Stimulated activated CD4-positive, alpha-beta T cell treated with anti-CD3 and anti-CD28 coated beads, TNF-alpha, amount 100 ng/mL, for 4 hours (primary cell): ENCODE measurements around the gene MYO10.

Source experiments
- DNase-seq, 3 experiments: peaks; one replicate each; pipeline ENCODE4 v3.0.0-alpha.2; 2020; ENCODE audit warnings: low read depth in 3 of 3

The MYO10 gene

DNA sequence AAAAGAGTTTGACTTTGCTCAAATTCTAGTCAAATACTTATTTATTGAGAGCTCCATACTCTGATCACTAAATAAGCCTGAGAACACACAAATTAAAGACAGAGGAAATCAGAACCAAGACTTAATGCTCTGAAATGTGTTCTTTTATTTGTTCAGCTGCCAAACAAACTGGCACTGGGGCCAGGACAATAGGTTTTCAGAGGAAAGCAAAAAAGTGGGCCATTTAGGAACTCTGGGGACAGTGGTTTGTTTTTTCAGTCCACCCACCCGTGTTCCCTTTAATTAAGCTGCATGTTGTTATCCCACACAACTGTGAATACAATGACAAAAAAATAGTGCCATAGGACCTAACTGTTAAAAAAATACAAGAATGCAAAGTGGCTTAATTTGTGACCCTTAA lies 223.9 kb downstream of the MYO10 start:
- no peak for DNase-seq

GRCh38 chr5:16709691-16710433 lies 226.2 kb downstream of the MYO10 start:
- DNase-seq, result no peak

GRCh38 chr5:16707869-16708192 lies 228.3 kb downstream of the MYO10 start:
- DNase-seq, result no peak

- DNase-seq, result no peak
Observed at GRCh38 chr5:16707168-16707868, 228.8 kb downstream of the MYO10 start.

DNA sequence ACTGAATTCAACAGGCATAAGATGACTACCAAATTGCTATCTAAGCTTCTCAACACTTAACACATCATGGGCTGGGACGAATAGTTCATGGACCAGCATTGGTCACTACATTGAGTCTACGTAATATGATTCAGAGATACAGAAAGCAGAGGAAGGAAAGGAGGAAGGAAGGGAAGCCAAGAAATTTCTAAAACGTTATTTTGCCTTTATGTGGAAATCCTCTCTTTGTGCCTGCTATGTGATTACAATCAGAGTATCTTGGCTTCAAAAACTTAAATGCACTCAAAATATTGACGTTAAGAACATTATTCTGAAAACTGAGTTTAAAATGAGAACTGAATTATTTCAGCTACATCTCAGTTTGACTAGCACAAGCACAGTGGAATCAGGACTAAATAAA lies 231.1 kb downstream of the MYO10 start:
- DNase-seq, result no peak

- DNase-seq, result no peak
Observed at GRCh38 chr5:16702964-16703363, 233.1 kb downstream of the MYO10 start.

- DNase-seq, result no peak
Observed at GRCh38 chr5:16701134-16702099, 234.7 kb downstream of the MYO10 start.

- DNase-seq, result no peak
Observed at GRCh38 chr5:16700081-16700480, 236.0 kb downstream of the MYO10 start.

DNA sequence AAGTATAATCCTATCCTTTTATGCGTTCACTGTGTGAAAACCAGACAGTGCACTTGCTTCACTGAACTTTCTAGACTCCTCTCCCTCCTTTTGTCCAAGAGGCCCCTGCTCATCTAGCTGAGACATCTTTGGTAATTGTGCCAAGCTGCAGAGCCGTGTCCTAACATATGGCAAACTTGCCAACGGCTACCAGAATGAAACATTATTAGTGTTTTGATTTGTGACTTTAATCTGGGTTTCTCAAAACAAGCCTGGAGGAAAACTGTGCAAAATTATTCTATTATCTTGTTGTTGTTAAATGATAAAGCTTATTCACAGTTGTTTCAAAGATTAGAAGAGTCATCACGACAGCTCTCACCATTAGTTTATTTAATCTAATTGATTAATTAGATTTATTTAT lies 240.3 kb downstream of the MYO10 start:
- no peak for DNase-seq

GRCh38 chr5:16693879-16694278 lies 242.2 kb downstream of the MYO10 start:
- no peak for DNase-seq

DNA sequence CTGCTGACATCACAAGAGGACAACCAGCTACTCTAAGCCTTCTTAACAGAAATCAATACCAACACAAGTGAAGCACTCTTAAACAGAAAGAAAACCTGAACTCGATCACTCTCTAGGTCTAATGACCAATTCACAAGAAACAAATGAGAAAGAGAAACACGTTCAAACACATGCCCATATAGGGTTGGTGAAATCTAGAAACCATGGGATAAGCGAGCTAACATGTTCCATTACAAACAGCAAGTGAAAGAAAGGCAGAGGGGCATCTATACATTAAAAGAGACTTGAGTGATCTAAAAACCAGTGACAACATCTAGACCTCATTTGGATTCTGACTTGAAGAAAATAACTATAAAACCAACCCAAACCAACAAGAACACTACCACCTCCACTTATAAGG lies 244.4 kb downstream of the MYO10 start:
- DNase-seq, result no peak

DNA sequence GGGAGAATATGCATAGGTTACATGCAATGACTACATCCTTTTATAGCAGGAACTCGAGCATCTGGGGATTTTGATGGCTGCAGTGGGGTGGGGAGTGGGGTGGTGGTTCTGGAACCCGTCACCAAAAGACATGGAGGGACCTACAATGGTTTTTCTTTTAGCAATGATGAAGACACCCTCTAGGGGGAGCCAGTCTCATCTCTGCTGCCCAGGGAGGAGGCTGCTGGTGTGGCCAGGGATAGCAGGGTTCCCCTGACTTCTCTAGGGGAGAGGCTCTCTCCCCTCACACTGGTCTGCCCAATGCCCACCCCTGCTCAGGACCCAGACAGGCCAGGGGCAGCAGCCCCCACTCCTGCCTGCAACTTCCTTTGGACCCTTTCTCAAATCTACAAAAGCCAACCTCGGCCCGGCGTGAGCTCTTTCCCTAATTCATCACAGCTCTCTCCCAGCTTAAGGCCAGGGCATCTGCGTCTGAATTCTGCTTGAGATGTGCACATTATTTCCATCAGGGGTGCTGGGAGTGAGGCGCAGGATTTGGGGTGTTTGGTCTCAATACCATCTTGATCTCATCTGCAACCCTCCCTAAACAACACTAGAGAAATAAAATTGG lies 245.7 kb downstream of the MYO10 start:
- no peak for DNase-seq

GRCh38 chr5:16687898-16688297 lies 248.2 kb downstream of the MYO10 start:
- DNase-seq, result no peak

DNA sequence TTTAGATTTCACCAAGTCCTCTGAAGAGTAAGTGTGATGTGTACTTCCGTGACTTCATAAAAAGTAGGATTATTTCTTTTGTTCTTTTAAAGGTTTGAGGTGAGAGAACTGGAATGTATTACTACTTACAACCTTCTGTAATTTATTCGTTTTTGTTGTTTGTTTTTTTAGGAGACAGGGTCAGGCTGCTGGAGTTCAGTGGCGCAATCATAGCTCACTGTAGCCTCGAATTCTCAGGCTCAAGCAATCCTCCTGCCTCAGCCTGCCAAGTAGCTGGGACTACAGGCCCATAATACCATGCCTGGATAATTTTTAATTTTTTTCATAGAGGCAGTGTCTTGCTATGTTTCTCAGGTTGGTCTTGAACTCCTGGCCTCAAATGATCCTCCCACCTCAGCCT lies 251.0 kb downstream of the MYO10 start:
- no peak for DNase-seq

DNA sequence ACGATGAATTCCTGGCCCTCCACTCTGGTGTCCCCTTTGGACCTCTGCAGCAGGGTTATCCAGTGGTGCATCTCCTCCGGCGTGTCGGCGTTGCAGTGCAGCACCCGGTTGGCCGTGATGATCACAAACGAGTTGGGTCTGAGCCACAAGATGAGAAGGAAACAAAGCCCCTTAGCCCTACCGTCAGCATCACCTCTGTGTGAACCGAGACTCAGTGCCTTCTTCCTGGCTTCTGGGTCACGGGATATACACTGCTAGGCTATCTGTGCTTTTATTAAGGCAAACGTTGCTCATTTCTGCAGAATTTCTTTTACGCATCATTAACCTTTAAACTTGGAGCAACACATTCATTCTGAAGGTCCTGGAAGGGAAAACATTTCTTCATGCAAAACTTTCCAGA lies 254.2 kb downstream of the MYO10 start:
- DNase-seq, result no peak

GRCh38 chr5:16679863-16680262 lies 256.2 kb downstream of the MYO10 start:
- DNase-seq, result no peak

DNA sequence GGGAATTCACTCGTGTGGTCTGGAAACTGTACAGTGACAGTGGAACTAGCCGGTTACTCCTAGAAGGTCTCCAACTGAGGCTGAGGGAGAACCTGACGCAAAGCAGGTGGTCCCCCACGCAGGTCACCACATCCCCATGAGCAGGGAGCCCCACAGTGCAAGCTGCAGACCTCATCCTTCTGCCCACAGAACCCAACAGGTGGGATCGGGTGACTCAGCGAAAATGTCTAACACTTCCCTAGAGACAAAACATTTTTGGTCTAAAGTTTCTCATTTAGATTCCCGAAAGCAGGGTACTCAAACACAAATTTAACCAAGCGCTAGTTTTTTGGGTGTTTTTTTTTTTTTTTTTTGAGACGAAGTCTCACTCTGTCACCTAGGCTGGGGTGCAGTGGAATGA lies 256.9 kb downstream of the MYO10 start:
- no peak for DNase-seq

GRCh38 chr5:16675806-16676205 lies 260.3 kb downstream of the MYO10 start:
- DNase-seq, result no peak

DNA sequence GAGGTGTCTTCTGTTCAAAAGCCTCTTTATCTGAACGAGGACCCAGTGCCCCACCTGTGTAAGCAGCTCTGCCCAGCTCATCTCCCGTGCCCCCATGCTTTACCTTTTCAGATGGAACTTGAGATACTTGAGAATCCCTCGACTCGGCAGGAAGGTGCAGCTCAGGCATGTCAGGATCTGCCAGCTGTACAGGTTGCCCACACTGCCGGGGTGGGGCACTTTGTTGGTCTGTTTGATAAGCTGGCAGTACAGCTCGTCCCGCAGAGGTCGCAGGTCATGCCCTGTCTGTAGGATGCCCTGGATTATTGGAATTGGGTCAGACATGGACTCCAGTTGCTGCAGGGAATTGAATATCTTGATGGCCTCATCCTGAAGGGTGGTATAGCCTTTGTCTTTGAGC lies 261.3 kb downstream of the MYO10 start:
- DNase-seq, result no peak

DNA sequence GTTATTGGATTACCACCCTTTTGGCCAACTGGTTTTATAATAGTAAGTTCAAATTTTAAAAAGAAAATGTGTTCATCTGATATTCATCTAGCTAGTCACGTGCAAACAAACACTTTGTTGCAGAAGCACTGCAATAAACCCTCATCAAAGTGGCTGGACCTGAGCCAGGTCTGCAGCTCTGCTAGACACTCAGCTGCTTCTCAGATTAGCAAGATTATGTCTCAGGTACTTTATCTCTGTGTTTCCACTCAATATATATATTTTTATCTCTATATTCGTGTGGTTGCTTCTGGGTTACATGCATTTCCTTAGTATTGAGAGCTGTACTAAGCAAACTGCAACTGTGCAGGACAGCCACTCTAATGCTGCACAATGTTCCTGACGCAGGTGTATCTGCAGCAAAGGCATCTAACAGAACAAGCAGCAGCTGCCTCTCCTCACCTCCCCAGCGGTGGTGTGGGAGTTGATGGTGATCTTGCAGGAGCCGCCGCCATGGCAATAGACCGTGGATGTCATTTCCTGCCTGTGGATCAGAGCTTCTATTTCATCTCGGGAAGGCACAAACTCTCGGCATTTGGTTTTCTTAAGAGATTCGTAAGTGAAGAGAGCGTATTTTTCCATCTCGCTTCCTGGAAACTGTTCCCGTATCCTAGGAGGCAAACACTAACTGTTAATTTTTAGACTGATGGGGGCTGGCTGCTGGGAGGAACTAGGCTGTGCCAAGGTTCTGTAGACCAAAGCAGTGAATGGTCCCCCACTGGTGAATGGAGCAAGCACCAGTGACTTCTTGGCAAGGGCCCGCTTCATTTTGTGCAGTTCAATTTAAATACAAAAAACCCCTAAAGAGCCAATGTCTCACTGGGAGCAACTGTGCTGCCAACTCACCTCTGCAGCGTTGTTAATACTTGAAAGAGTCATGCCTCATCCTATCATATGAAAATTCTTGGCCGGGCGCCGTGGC lies 262.6 kb downstream of the MYO10 start:
- no peak for DNase-seq

GRCh38 chr5:16671208-16671607 lies 264.9 kb downstream of the MYO10 start:
- DNase-seq, result no peak
